HL-60 (cell line): ENCODE measurements around the gene XXYLT1.
"Not testable (repeated sequence)": the region's sequence is repeated elsewhere in the genome, so short reads cannot be mapped to it uniquely, and the experiment has no call there.

Experiments
- CTCF ChIP-seq: IDR thresholded peaks from one replicate; pipeline ENCODE4 v1.5.1; 2011; ENCODE audit warnings: low read length, control low read depth, inconsistent platforms; ENCODE audit not compliant: insufficient read depth
- GABPA ChIP-seq: IDR thresholded peaks from 2 replicates; pipeline ENCODE4 v1.6.1; 2012; ENCODE audit warnings: low read depth
- POLR2AphosphoS5 ChIP-seq: IDR thresholded peaks from 2 replicates; pipeline ENCODE4 v1.6.1; 2012; ENCODE audit warnings: low read depth
- REST ChIP-seq: IDR thresholded peaks from 2 replicates; pipeline ENCODE4 v1.6.1; 2012; ENCODE audit warnings: low read depth; ENCODE audit not compliant: insufficient replicate concordance

- not testable (repeated sequence) for TF ChIP-seq CTCF, POLR2AphosphoS5, REST, GABPA
Measured at GRCh38 chr3:195228886-195229285, 42.1 kb downstream of the XXYLT1 start.
